Thoracic aorta (tissue), 2 donors: ENCODE results near the gene PTPRF. TPM values are rescaled to one million over a fixed set of nuclear protein-coding genes. Genes with fewer than 3 reads are reported as not detected.

ENCODE experiments used
- ATAC-seq: fragments of 150-250 bp; one replicate; pipeline ENCODE4 v1.8.0; 2017; ENCODE audit warnings: low read depth; ENCODE audit not compliant: insufficient number of reproducible peaks, low FRiP score
- DNase-seq: peaks from one replicate; pipeline ENCODE4 v3.0.0-alpha.2; 2020; ENCODE audit warnings: low spot score
- H3K27ac ChIP-seq, 2 donors: fragments of 200-600 bp; sonication (generic); 1 replicate in 1 of 2; 2 replicates in 1 of 2; pipeline ENCODE4 v1.5.1; 2016; ENCODE audit warnings: mild to moderate bottlenecking in 2 of 2, moderate library complexity in 2 of 2
- H3K27me3 ChIP-seq: fragments of 200-600 bp; sonication (generic); replicated peaks from 2 replicates; pipeline ENCODE4 v1.6.0; 2016; ENCODE audit warnings: mild to moderate bottlenecking; ENCODE audit not compliant: insufficient read depth
- H3K36me3 ChIP-seq: fragments of 200-600 bp; sonication (generic); one replicate; pipeline ENCODE4 v1.5.1; 2016
- H3K4me1 ChIP-seq, 2 donors: fragments of 200-600 bp; sonication (generic); 1 replicate in 1 of 2; 2 replicates in 1 of 2; pipeline versions ENCODE4 v1.5.1 to v1.6.0; 2016; ENCODE audit warnings: low read depth in 2 of 2, mild to moderate bottlenecking in 1 of 2; ENCODE audit not compliant: control insufficient read depth in 1 of 2
- H3K4me3 ChIP-seq: fragments of 200-600 bp; sonication (generic); 2 replicates; pipeline ENCODE4 v1.5.1; 2016; ENCODE audit warnings: mild to moderate bottlenecking
- H3K9me3 ChIP-seq: fragments of 200-600 bp; sonication (generic); 2 replicates; pipeline ENCODE4 v1.5.1; 2016
- total RNA-seq, 2 donors: library from RNA; depleted of rRNA; stranded (reverse); fragments of >200 nt; gene quantifications; one replicate each; pipeline versions ENCODE4 v1.1.0 to v1.2.3, GENCODE V29; 2016
- TF ChIP-seq, protein P1 (sequence below): fragments of 200-600 bp; sonication (generic); IDR thresholded peaks from one replicate; pipeline ENCODE4 v1.5.1; 2019; ENCODE audit warnings: antibody characterized with exemption

The PTPRF gene
- total RNA-seq, 2 donors from 2014 or later: 43.9 to 55.1 TPM

DNA sequence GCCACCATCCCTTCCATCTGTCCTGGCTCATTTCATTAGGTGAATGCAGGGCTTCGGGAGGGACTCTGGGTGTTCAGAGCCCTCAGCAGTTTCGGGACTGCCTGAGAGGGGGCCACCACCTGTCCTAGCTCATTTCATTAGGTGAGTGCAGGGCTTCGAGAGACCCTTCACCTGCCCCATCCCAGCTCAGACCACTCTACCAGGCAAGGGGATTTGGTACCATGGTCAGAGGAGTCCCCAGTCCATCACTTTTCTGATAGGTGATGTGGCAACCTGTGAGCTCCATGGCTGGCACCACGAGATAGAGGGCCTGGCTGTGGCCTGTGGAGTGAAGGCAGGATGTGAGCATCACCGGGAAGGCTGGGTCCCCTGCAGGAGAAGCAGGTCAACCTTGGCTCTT is 86.3 kb downstream of the PTPRF start:
- Histone ChIP-seq H3K4me1 (no peaks in the 10 kb centered on the region), H3K27me3 (no peaks in the 10 kb centered on the region), H3K36me3 (peaks cover 25% of the 10 kb centered on the region), H3K9me3 (no peaks in the 10 kb centered on the region), H3K4me3 (no peak overlapping the region), H3K27ac (no peak overlapping the region)
- ATAC-seq (no peak), DNase-seq (no peak)
- TF ChIP-seq, protein P1, sequence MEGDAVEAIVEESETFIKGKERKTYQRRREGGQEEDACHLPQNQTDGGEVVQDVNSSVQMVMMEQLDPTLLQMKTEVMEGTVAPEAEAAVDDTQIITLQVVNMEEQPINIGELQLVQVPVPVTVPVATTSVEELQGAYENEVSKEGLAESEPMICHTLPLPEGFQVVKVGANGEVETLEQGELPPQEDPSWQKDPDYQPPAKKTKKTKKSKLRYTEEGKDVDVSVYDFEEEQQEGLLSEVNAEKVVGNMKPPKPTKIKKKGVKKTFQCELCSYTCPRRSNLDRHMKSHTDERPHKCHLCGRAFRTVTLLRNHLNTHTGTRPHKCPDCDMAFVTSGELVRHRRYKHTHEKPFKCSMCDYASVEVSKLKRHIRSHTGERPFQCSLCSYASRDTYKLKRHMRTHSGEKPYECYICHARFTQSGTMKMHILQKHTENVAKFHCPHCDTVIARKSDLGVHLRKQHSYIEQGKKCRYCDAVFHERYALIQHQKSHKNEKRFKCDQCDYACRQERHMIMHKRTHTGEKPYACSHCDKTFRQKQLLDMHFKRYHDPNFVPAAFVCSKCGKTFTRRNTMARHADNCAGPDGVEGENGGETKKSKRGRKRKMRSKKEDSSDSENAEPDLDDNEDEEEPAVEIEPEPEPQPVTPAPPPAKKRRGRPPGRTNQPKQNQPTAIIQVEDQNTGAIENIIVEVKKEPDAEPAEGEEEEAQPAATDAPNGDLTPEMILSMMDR: no peak

GRCh38 chr1:43617668-43618067 is 87.0 kb downstream of the PTPRF start:
- no peak overlapping the region for H3K4me3 ChIP-seq
- no peaks in the 10 kb centered on the region for H3K9me3 ChIP-seq
- TF ChIP-seq, protein P1: no peak
- DNase-seq (no peak), ATAC-seq (no peak)
- H3K36me3 ChIP-seq: peaks cover 25% of the 10 kb centered on the region
- H3K27me3 ChIP-seq: no peaks in the 10 kb centered on the region
- no peak overlapping the region for H3K27ac ChIP-seq
- no peaks in the 10 kb centered on the region for H3K4me1 ChIP-seq

DNA sequence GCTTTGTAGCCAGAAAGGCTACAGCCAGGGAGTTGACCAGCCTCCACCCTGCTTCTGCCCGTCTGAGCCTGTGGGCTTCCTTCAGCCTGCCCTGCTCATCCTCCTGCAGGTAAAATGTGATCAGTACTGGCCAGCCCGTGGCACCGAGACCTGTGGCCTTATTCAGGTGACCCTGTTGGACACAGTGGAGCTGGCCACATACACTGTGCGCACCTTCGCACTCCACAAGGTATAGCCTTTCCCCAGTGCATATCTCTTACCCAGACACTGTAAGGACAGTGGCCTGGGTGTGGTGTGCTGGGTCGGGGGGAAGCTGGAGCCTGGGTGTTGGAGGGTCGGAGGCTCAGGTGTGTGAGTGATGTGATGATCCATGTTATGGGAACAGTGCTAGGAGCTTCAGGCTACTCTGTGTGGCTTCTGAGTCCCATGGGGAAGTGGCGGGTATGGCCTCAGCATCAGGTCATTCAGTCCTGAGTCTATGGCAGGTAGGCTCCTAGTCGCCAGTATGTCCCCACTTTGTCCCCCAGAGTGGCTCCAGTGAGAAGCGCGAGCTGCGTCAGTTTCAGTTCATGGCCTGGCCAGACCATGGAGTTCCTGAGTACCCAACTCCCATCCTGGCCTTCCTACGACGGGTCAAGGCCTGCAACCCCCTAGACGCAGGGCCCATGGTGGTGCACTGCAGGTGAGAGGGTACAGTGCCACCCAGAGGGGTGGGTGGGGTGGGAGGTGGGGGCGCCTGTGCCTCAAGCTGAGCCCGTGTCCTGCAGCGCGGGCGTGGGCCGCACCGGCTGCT is 88.0 kb downstream of the PTPRF start:
- ATAC-seq: no peak

DNA sequence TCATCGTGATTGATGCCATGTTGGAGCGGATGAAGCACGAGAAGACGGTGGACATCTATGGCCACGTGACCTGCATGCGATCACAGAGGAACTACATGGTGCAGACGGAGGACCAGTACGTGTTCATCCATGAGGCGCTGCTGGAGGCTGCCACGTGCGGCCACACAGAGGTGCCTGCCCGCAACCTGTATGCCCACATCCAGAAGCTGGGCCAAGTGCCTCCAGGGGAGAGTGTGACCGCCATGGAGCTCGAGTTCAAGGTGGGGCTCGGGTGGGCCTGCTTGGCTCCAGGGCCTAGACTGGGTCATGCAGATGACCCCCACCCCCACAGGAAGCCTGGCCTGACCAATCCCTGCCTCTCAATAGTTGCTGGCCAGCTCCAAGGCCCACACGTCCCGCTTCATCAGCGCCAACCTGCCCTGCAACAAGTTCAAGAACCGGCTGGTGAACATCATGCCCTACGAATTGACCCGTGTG is 88.7 kb downstream of the PTPRF start:
- H3K4me1 ChIP-seq: no peaks in the 10 kb centered on the region
- ATAC-seq (no peak), DNase-seq (no peak)
- H3K4me3 ChIP-seq: no peak overlapping the region
- no peaks in the 10 kb centered on the region for H3K27me3 ChIP-seq
- H3K27ac ChIP-seq: no peak overlapping the region
- TF ChIP-seq, protein P1: no peak
- no peaks in the 10 kb centered on the region for H3K9me3 ChIP-seq
- peaks cover 21% of the 10 kb centered on the region for H3K36me3 ChIP-seq

More for the DNA sequence above, 88.0 kb downstream of the PTPRF start:
- DNase-seq: no peak
- Histone ChIP-seq H3K27me3 (no peaks in the 10 kb centered on the region), H3K4me1 (no peaks in the 10 kb centered on the region), H3K27ac (no peak overlapping the region), H3K4me3 (no peak overlapping the region), H3K36me3 (peaks cover 23% of the 10 kb centered on the region), H3K9me3 (no peaks in the 10 kb centered on the region)
- TF ChIP-seq, protein P1: no peak

- Histone ChIP-seq H3K4me1 (no peaks in the 10 kb centered on the region), H3K36me3 (peaks cover 21% of the 10 kb centered on the region), H3K27ac (no peak overlapping the region), H3K9me3 (no peaks in the 10 kb centered on the region), H3K27me3 (no peaks in the 10 kb centered on the region), H3K4me3 (no peak overlapping the region)
- TF ChIP-seq, protein P1: no peak
- no peak for DNase-seq
- ATAC-seq: no peak
Measured at GRCh38 chr1:43619996-43620920, 89.6 kb downstream of the PTPRF start.
